Esophagus (tissue), 2 donors: Measurements from ENCODE around the gene MEGF9. TPM values are rescaled to one million over a fixed set of nuclear protein-coding genes. Genes with fewer than 3 reads are reported as not detected.
"Not testable (repeated sequence)": the region's sequence is repeated elsewhere in the genome, so short reads cannot be mapped to it uniquely, and the experiment has no call there.

ENCODE experiments used
- H3K27ac ChIP-seq, 2 donors: one replicate each; pipeline ENCODE4 v1.5.1; 2013; ENCODE audit warnings: low read depth in 2 of 2, mild to moderate bottlenecking in 2 of 2, inconsistent platforms in 1 of 2, low read length in 1 of 2, moderate library complexity in 1 of 2
- H3K27me3 ChIP-seq, 2 donors: one replicate each; pipeline ENCODE4 v1.6.1; 2013; ENCODE audit warnings: low read length in 2 of 2, control low read depth in 1 of 2, mild to moderate bottlenecking in 1 of 2; ENCODE audit not compliant: insufficient read depth in 2 of 2, control insufficient read depth in 1 of 2
- H3K36me3 ChIP-seq, 2 donors: one replicate each; pipeline ENCODE4 v1.6.1; 2013; ENCODE audit warnings: low read length in 1 of 2; ENCODE audit not compliant: control insufficient read depth in 2 of 2, insufficient read depth in 2 of 2
- H3K4me1 ChIP-seq, 2 donors: one replicate each; pipeline ENCODE4 v1.6.1; 2013; ENCODE audit warnings: low read length in 1 of 2; ENCODE audit not compliant: control insufficient read depth in 2 of 2, insufficient read depth in 2 of 2
- H3K4me3 ChIP-seq, 2 donors: one replicate each; pipeline ENCODE4 v1.5.1; 2013; ENCODE audit warnings: low read length in 2 of 2, mild to moderate bottlenecking in 2 of 2, low read depth in 1 of 2, moderate library complexity in 1 of 2
- H3K9me3 ChIP-seq, 2 donors: one replicate each; pipeline ENCODE4 v1.6.1; 2013; ENCODE audit warnings: mild to moderate bottlenecking in 2 of 2, low read depth in 1 of 2, low read length in 1 of 2, moderate library complexity in 1 of 2; ENCODE audit not compliant: control insufficient read depth in 2 of 2, insufficient read depth in 1 of 2
- WGBS, 2 donors: extraction: QIAGEN DNeasy Blood & Tissue Kit; methylation state at CpG; one replicate each; pipeline ENCODE4 v1.1.7; 2013; 5-methylcytosine and 5-hydroxymethylcytosine counted together
- polyA plus RNA-seq, 2 donors: library from polyadenylated mRNA; stranded (reverse); fragments of 200-250 nt; gene quantifications; one replicate each; pipeline ENCODE4 v1.2.3, GENCODE V29; 2013
- donor health status: healthy with polysubstance abuse.
- donor health status: Bipolar disorder and iron deficiency.

The MEGF9 gene
- polyA plus RNA-seq, 2 donors = 7.3 to 8.0 TPM

GRCh38 chr9:120746366-120746765, 32.1 kb upstream of the MEGF9 start:
- H3K9me3 ChIP-seq, H3K4me1 ChIP-seq, H3K27me3 ChIP-seq, H3K27ac ChIP-seq, H3K36me3 ChIP-seq, H3K4me3 ChIP-seq: not testable (repeated sequence)
- WGBS, 2 donors = 93 to 96% methylated on average over 26 of the region's 26 CpGs

- H3K4me3 ChIP-seq = no peak overlapping the region
- H3K9me3 ChIP-seq = no peaks in the 10 kb centered on the region
- no peak overlapping the region for H3K27ac ChIP-seq
- H3K27me3 ChIP-seq = no peaks in the 10 kb centered on the region
- no peaks in the 10 kb centered on the region for H3K36me3 ChIP-seq
- 88 to 94% methylated on average over 6 of the region's 6 CpGs for WGBS, 2 donors
- H3K4me1 ChIP-seq = no peaks in the 10 kb centered on the region
Measured at GRCh38 chr9:120745278-120745677, 31.0 kb upstream of the MEGF9 start.

GRCh38 chr9:120742951-120743416, 28.7 kb upstream of the MEGF9 start:
- no peak overlapping the region for H3K4me3 ChIP-seq
- H3K27me3 ChIP-seq = no peaks in the 10 kb centered on the region
- WGBS, 2 donors = 82 to 92% methylated on average over 6 of the region's 6 CpGs
- no peak overlapping the region for H3K27ac ChIP-seq
- H3K9me3 ChIP-seq = no peaks in the 10 kb centered on the region
- no peaks in the 10 kb centered on the region for H3K4me1 ChIP-seq
- H3K36me3 ChIP-seq = no peaks in the 10 kb centered on the region

- Histone ChIP-seq H3K9me3 (no peaks in the 10 kb centered on the region), H3K27ac (no peak overlapping the region), H3K36me3 (no peaks in the 10 kb centered on the region), H3K27me3 (no peaks in the 10 kb centered on the region), H3K4me1 (no peaks in the 10 kb centered on the region), H3K4me3 (no peak overlapping the region)
- 95 to 100% methylated on average over 1 of the region's 1 CpG for WGBS, 2 donors
Measured at GRCh38 chr9:120741701-120742100, 27.4 kb upstream of the MEGF9 start.

- Histone ChIP-seq H3K9me3 (no peaks in the 10 kb centered on the region), H3K27ac (no peak overlapping the region), H3K4me3 (no peak overlapping the region), H3K36me3 (no peaks in the 10 kb centered on the region), H3K4me1 (no peaks in the 10 kb centered on the region), H3K27me3 (no peaks in the 10 kb centered on the region)
- WGBS, 2 donors = 66 to 67% methylated on average over 1 of the region's 1 CpG
Measured at GRCh38 chr9:120741191-120741590, 26.9 kb upstream of the MEGF9 start.

GRCh38 chr9:120740132-120740531, 25.9 kb upstream of the MEGF9 start:
- Histone ChIP-seq H3K4me3 (no peak overlapping the region), H3K4me1 (no peaks in the 10 kb centered on the region), H3K36me3 (no peaks in the 10 kb centered on the region), H3K27ac (no peak overlapping the region), H3K9me3 (no peaks in the 10 kb centered on the region), H3K27me3 (no peaks in the 10 kb centered on the region)

GRCh38 chr9:120737416-120738165, 23.3 kb upstream of the MEGF9 start:
- WGBS, 2 donors = 93 to 97% methylated on average over 5 of the region's 5 CpGs
- Histone ChIP-seq H3K36me3 (no peaks in the 10 kb centered on the region), H3K4me3 (no peak overlapping the region), H3K4me1 (peaks cover 0 to 2% of the 10 kb centered on the region in 2 donors), H3K27ac (no peak overlapping the region), H3K9me3 (no peaks in the 10 kb centered on the region), H3K27me3 (no peaks in the 10 kb centered on the region)

GRCh38 chr9:120736881-120737280, 22.6 kb upstream of the MEGF9 start:
- Histone ChIP-seq H3K27ac (no peak overlapping the region), H3K4me3 (no peak overlapping the region), H3K4me1 (peaks cover 0 to 2% of the 10 kb centered on the region in 2 donors), H3K9me3 (no peaks in the 10 kb centered on the region), H3K36me3 (no peaks in the 10 kb centered on the region), H3K27me3 (no peaks in the 10 kb centered on the region)
- whole genome bisulfite sequencing, 2 donors = 87% methylated on average over 2 of the region's 2 CpGs

GRCh38 chr9:120735415-120736126, 21.3 kb upstream of the MEGF9 start:
- H3K27ac ChIP-seq = no peak overlapping the region
- H3K36me3 ChIP-seq = no peaks in the 10 kb centered on the region
- no peak overlapping the region for H3K4me3 ChIP-seq
- peaks cover 0 to 2% of the 10 kb centered on the region in 2 donors for H3K4me1 ChIP-seq
- WGBS, 2 donors = 65 to 66% methylated on average over 3 of the region's 3 CpGs
- no peaks in the 10 kb centered on the region for H3K27me3 ChIP-seq
- H3K9me3 ChIP-seq = no peaks in the 10 kb centered on the region
